ENCODE results near the gene ETV3L.

DNA sequence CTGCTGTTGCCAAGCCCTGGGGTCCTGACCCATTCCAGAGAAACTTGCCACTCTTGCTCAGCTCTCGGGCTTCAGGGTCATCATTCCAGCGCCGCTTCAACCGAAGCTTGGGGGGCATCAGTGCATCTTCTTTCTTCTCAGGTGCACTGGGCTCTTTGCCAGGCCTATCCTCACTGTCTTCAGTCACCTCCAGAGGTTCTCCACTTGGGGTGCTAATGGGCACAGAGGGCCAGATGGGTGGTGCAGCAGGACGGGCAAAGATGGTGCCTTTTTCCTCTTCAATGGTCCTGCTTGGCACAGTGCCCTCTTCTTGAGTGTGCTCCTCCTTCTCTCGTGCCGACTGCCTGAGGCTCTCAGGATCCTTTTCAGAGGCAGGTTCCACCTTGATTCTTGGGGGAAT lies 25.2 kb upstream of the ETV3L start:
- TF ChIP-seq POLR2AphosphoS5 (IDR thresholded peaks at IDR 0.05; ENCODE audit: low read depth, low read length) (no peak), POLR2A (IDR thresholded peaks at IDR 0.05; ENCODE audit: low read depth, low read length) (no peak)
